GM18511 (cell line): Measurements from ENCODE around the gene CRACR2B.

Experiments used
- ATAC-seq: cut with Tn5 transposase; IDR thresholded peaks from one replicate; pipeline ENCODE4 v1.9.1; 2021; ENCODE audit warnings: mild to moderate bottlenecking, moderate library complexity; ENCODE audit not compliant: unreplicated experiment

CRACR2B gene

GRCh38 chr11:850775-851763 is 23.4 kb downstream of the CRACR2B start:
- ATAC-seq = no peak

GRCh38 chr11:852762-853161 is 25.0 kb downstream of the CRACR2B start:
- ATAC-seq = no peak

- ATAC-seq = no peak
These were observed 26.1 kb downstream of the CRACR2B start for GRCh38 chr11:853682-854448.

GRCh38 chr11:854601-855329 is 27.0 kb downstream of the CRACR2B start:
- ATAC-seq = no peak

GRCh38 chr11:855330-855674 is 27.6 kb downstream of the CRACR2B start:
- ATAC-seq = no peak

DNA sequence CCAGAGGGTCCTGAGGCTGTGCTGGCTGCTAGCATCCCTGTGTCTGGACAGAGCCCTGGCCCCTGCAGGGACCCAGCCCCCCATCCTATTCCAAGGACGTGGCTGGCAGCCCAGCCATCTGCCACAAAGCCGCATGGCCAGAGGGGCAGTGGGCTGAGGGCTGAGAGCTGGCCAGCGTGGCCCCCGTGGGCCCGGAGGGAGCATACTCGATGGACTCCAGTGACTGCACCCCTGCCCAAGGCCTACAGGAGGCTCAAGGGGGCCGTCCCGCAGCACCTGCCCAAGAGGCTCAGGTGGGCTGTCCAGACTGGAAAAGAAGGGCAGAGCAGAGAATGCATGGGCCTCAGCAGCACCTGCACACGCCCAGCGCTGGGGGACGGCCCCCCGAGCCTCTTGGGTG is 28.1 kb downstream of the CRACR2B start:
- ATAC-seq = no peak

GRCh38 chr11:856397-856796 is 28.7 kb downstream of the CRACR2B start:
- no peak for ATAC-seq

- no peak for ATAC-seq
These were observed 30.5 kb downstream of the CRACR2B start for GRCh38 chr11:858053-858761.

DNA sequence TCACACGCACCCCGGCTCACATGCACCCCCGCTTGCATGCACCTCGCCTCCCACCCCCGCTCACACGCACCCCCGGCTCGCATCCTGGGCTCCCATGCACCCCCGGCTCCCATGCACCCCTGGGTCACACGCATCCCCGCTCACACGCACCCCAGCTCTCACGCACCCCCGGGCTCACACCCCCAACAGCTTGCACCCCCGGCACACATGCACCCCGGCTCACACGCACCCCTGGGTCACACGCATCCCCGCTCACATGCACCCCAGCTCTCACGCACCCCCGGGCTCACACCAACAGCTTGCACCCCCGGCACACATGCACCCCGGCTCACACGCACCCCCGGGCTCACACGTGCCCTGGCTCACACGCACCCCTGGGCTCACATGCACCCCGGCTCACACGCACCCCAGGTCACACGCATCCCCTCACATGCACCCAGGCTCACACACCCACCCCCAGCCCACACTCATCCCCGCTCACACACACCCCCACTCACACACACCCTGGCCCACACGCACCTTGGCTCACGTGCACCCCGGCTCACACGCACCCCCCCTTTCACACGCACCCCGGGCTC is 31.1 kb downstream of the CRACR2B start:
- no peak for ATAC-seq

DNA sequence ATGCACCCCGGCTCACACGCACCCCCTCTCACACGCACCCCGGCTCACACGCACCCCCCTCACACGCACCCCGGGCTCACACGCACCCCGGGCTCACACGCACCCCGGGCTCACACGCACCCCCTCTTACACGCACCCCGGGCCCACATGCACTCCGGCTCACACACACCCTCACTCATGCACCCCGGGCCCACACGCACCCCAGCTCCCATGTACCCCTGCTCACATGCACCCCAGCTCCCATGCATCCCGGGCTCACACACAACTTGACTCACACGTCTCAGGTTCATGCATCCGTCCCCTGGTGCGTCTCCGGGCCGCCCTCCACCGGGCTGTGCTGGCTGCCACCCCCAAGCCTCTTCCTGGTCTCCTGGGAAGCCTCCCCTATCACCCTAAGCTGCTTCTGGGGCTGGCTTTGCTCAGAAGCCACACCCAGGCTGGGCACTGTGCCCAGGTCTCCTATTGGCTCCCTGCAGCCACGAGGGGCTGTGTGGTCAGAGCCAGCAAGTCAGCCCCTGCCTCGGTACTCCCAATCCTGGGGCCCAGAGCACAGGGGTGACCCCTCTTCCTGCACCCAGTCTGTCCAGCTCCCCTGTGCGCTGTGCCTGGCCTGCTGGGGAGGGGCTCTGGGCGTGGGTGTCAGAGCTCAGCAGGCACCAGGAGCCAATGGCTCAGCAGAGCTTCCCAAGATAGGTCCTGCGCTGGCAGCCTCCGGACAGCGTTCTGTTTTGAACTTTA is 31.8 kb downstream of the CRACR2B start:
- ATAC-seq = no peak

- no peak for ATAC-seq
These were observed 32.8 kb downstream of the CRACR2B start for GRCh38 chr11:860234-861104.

GRCh38 chr11:861105-861479 is 33.4 kb downstream of the CRACR2B start:
- no peak for ATAC-seq

DNA sequence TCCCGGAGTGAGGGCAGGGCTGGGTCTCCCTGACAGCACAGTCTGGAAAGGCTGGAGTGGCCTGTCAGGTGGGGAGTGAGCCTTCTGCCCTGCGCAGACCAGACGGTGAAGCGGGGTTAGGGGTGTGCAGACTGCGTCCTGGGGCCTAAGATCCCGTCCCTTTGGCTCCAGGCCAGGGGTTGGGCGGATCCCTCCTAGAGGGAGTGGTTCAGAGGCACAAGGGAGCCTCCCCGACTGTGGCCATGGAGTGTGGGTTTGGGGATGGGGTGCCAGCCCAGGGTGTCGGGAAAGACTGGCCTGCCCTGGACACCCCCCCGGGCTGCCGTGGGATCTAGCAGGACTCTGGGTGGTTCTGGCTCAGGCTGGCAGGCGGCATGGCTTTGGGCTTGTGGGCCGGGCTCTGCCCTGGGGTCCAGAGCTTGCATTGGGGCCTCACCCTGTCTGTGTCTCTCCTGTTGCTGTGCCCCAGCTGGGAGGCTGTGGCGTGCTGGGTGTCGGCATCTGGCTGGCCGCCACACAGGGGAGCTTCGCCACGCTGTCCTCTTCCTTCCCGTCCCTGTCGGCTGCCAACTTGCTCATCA is 34.5 kb downstream of the CRACR2B start:
- no peak for ATAC-seq

DNA sequence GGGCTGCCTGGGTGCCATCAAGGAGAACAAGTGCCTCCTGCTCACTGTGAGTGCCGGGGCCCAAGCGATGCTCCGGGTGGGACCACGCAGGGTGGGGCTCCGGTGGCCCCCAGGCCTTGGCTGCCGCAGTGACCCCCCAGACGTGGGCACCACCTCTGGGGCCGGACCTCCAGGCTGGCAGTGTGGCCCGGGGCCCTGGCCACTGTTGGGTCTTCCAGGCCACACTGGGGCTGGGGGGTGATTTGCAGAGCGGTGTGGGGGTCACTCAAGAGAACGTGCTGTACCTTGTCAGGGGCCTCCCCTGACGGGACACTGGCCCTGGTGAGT is 34.9 kb downstream of the CRACR2B start:
- ATAC-seq = no peak

DNA sequence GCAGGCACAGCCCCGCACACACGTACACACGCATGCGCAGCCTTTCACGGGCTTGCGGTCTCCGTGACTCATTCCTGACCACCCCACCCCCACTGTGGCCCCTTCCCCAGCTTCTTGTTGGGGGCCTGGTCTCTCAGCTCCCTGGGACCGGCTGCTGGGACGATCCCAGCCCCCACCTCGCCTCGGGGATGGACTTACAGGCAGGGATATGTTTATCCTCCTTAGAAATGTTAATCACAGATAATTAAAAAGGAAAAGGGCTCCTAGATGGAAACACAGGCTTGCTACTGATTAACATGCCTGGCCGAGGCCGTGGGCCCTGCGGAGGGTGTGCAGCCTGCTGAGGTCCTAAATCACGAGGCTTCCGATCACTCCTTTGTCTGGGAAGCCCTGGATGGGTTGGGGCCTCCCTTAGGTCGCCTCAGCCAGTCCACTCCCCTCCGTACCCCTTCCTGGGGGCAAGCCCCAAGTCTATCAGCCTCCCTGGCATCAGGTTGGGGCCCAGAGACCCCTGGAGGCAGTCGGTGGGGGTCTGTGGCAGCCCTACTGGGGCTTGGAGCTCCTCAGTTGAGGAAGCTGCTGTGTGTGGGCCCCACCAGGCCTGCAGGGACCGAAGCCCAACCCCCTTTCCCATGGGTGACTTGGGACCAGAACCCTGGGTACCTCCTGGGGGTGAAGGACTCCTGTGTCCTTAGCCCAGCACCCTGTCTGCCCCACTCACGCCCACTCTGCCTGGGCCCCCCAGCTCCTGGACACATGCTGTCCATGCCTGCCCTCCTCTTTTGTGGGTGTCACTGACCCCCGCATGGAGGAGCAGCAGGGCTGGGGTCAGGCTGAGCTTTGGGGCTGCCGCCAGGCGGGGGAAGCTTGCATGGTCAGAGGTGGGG is 35.5 kb downstream of the CRACR2B start:
- ATAC-seq = no peak

DNA sequence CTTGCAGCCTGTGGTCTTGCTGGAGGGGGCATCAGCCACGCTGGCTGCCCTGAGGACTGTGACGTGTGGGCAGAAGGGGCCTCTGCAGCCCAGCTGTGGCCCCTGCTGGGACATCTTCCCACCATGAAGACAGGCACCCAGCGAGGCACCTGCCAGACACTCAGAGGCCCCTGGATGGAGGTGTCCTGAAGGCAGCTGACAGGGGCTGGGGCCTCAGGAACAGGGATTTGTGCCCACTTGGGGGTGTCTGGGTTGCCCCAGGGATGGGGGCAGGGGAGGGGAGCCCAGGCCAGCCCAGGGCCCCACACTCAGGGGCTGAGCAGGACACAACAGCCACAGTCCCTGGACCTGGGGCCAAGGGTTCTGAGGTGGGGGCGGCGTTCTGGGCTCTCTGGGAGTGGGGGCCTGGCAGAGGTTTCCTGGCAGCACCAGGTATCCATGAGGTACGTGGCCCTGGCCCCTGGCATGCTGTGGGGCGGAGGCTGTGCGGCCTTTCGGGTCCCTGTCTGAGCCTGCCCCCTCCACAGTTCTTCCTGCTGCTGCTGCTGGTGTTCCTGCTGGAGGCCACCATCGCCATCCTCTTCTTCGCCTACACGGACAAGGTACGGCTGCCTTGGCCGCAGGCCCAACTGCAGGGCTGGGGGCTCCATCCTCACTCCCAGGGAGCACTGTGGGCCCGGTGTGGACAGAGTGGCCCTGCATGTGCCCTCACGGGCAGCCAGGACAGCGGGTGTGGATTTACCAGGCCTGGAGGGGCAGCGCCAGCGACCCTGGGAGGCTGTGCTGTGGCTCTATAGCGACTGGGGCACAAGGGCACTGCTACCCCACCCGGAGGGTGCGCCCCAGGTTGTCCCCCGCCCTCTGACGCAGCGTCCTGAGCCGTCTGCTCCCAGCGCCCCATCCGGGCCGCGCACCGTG is 36.5 kb downstream of the CRACR2B start:
- ATAC-seq = no peak

DNA sequence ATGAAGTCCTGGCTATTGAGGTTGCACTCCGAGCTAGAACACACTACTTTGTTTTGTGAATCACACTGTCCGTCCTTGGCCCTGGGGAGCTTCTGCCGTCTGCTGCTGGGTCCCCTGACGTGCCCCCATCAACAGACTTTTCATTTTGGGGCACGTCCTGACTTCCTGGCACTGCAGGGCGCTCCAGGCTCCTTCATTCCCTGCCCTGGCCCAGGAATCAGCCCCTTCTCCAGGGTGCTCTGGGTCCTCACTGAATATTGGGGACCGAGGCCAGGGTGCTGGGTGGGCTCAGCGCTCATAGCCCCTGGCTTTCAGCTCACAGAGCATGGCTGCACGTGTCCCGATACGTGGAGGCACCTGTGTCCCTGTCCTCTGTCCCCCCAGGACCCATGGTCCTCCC is 37.2 kb downstream of the CRACR2B start:
- ATAC-seq = no peak
